HG03521 (cell line): ENCODE results near the gene EIF4E1B.

Experiments used
- ATAC-seq: cut with Tn5 transposase; IDR thresholded peaks from one replicate; pipeline ENCODE4 v1.9.1; 2021; ENCODE audit warnings: mild to moderate bottlenecking, moderate library complexity; ENCODE audit not compliant: unreplicated experiment

EIF4E1B gene

GRCh38 chr5:176660860-176661641 is 30.6 kb downstream of the EIF4E1B start:
- ATAC-seq, result peak; percentile 53

- ATAC-seq, result no peak
Measured at GRCh38 chr5:176661676-176662075, 31.2 kb downstream of the EIF4E1B start.

- no peak for ATAC-seq
Measured at GRCh38 chr5:176662371-176663333, 32.2 kb downstream of the EIF4E1B start.

- ATAC-seq, result no peak
Measured at GRCh38 chr5:176663566-176663965, 33.1 kb downstream of the EIF4E1B start.

GRCh38 chr5:176664479-176664878 is 34.0 kb downstream of the EIF4E1B start:
- no peak for ATAC-seq

GRCh38 chr5:176664886-176665285 is 34.4 kb downstream of the EIF4E1B start:
- no peak for ATAC-seq

GRCh38 chr5:176665517-176665916 is 35.0 kb downstream of the EIF4E1B start:
- ATAC-seq, result no peak

GRCh38 chr5:176667637-176668036 is 37.2 kb downstream of the EIF4E1B start:
- no peak for ATAC-seq

- ATAC-seq, result no peak
Measured at GRCh38 chr5:176670449-176670848, 40.0 kb downstream of the EIF4E1B start.

GRCh38 chr5:176671399-176671798 is 40.9 kb downstream of the EIF4E1B start:
- no peak for ATAC-seq

- ATAC-seq, result no peak
Measured at GRCh38 chr5:176671890-176672747, 41.6 kb downstream of the EIF4E1B start.

- no peak for ATAC-seq
Measured at GRCh38 chr5:176673651-176674583, 43.4 kb downstream of the EIF4E1B start.

GRCh38 chr5:176674799-176675198 is 44.3 kb downstream of the EIF4E1B start:
- no peak for ATAC-seq

GRCh38 chr5:176675676-176676360 is 45.3 kb downstream of the EIF4E1B start:
- no peak for ATAC-seq

GRCh38 chr5:176676361-176676824 is 45.9 kb downstream of the EIF4E1B start:
- ATAC-seq, result no peak

- ATAC-seq, result no peak
Measured at GRCh38 chr5:176677209-176677939, 46.9 kb downstream of the EIF4E1B start.

- ATAC-seq, result no peak
Measured at GRCh38 chr5:176678584-176678983, 48.1 kb downstream of the EIF4E1B start.
